NCI-H2029 (cell line): ENCODE results near the gene RGS10.
"Not testable (repeated sequence)": the region's sequence is repeated elsewhere in the genome, so short reads cannot be mapped to it uniquely, and the experiment has no call there.

Experiments used
- DNase-seq: peaks from one replicate; lab custom pipeline; 2025; lab: John Stamatoyannopoulos, UW

The RGS10 gene

DNA sequence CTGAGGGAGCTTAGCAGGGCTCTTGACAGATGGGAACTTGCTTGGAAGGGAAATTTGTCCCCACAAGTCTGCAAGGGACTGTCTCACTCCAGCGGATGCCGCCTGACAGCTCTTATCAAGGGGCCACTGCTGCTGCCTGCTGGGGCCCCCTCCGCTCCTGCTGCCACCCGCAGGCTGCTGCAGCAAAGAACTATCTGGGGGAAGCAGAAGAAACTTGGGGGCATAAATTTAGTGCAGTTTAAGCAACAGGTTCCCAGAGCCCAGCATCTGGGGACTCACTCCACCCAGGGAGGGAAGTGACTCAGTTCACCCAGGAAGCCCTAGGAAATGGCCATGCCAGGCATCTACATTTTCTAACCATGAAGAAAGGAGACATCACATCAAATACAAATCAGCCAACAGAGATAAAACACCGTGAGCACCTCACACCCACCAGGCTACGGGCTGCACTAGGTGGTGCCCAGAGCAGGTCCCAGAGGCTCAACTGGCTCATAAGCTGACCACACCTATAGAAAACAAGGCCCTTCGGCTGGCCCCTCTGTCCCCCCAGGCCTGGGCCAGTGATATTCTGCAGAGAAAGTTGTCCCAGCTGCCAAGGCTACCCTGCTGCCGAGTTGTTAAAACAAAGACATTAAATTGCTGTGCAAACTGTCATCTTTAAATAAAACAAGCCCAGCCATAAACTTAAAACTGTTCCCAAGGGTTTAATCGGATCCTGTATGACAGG lies 3.7 kb downstream of the RGS10 start:
- no peak for DNase-seq

DNA sequence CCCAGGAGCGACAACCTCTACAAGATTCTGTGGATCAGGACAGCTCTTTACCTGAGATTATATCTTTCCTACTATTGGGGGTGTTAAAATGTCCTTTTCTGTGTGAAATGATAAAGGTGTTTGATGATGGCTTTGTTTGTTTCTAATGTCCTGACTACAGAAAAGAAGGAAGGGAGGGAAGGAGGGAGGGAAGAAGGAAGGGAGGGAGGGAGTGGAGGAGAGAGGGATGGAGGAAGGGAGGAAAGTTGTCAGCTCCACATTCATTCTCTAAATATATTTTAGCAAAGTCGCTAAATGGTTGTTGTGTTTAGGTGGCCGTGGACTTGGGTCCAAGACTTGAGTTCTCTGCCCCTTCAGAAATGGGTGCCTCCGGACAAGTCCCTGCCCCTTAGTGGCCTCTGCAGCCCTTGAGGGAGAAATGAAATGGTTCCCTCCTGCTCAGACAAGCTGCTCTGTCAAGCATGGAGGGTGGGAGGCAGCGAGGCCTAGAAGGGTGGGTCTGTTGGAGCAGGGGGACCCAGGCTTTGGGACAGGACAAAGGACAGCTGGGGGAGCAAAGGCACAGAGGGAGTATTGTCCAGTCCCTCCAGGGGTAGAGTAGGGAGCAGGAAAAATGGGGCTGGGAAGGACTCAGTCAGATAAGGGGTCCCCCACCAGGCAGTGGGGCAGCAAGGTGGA lies 4.4 kb downstream of the RGS10 start:
- DNase-seq: no peak

DNA sequence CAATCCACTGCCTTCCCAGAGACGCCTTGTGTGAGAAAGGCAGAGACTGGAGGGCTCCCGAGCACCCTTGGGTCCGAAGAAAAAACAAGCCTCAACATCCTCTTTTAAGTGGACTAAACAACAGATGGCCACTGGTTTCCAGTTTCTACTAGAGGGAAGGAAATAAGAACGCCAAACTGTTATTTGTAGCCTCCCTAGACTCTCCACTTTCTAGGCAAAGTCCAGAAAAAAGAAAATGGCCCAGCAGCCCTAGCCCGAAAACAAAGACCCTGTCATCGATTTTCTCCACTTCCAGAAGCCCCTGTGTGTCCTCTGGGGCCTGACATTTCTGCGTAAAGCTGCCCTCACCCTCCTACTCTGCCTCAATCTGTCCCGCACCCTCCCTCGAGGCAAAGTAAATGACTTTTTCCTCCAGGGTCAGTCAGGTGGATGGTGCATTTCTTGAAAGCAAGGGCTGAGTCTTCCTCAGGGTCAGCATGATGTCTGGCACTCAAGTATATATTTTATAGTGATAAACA lies 6.0 kb downstream of the RGS10 start:
- DNase-seq: no peak

DNA sequence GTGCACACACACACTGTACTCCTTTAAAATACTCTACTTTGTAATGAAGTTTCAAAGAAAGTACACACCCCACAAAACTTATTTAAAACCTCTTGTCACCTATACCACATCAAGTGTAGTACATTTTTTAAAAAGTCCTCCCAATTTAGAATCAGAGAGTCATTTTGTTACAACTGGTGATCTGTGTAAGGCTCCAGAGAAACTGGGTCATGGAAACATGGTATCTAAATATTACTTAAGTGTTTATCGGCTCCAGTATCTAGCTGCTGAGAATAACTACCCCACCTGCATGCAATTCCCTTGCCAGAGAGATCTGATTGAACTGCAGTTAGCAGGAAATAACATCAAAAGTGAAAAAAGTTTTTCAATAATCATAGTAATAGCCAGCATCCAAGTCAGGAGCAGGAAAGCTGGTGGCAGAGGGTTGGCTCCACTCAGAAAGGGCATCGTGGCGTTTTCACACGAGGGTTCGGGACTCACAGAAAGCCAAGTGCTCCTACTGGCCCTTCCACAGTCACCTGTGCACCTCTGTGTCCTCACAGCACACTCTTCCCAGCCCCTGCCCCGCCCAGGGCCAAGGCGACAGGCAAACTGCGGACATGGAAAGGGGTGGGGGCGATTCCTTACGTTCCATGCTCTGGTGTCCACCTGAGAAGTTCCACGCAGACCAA lies 6.5 kb downstream of the RGS10 start:
- no peak for DNase-seq

DNA sequence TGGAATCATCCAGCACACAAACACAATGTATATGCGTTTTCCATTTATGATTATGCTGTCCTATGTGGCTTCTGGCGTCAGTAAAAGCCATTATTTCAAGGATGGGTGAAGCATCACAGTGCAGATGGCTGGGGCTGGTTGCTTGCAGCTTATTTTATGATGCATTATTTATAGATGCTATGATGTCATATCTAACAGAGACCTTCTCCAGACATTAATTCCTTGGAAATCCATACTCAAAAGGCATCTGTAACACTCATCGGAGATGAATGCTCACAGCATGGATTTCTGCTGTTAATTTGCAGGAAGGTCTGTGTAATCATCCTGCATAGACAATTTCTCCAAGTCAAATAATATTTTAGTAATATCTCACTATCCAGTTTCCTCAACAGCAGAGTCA lies 7.2 kb downstream of the RGS10 start:
- no peak for DNase-seq

DNA sequence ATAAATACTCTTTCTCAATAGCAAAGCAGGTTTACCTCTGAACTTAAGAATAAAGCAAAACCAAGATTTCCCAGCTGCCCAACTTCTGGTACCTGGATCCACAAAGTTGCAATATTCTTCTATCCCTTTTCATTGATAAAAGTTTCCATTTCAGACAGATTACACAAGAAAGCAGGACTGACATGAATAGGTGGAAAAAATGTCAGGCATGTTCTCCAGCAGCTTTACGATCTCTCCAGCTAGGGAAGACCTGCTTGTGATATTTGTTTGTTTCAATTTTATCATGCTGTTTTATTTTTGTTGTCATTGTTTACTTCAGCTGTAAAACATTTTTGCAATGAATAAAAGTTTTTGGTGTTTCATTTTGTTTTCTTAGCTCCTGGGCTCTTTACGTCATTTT lies 9.0 kb downstream of the RGS10 start:
- no peak for DNase-seq

DNA sequence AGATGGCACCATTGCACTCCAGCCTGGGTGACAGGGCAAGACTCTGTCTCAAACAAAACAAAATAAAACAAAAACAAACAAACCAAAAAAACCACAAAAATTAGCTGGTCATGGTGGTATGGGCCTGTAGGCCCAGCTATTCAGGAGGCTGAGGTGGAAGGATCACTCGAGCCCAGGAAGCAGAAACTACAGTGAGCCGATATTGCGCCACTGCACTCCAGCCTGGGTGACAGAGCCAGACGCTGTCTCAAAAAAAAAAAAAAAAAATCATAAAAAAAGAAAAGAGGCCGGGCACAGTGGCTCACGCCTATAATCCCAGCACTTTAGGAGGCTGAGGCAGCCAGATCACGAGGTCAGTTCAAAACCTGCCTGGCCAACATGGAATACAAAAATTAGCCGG lies 9.7 kb downstream of the RGS10 start:
- not testable (repeated sequence) for DNase-seq

DNA sequence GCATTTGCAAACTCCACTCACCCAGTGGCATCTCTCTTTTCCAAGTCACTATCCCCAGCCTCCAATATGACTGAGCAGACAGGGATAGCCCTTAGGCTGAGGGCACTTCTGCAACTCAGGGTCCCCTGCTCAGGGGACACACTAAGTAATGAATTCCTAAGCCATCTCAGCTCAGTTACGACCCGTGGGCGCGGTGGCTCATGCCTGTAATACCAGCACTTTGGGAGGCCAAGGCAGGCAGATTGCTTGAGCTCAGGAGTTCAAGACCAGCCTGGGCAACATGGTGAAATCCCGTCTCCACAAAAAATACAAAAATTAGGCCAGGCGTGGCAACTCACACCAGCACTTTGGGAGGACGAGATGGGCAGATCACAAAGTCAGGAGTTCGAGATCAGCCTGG lies 10.3 kb downstream of the RGS10 start:
- DNase-seq: not testable (repeated sequence)

DNA sequence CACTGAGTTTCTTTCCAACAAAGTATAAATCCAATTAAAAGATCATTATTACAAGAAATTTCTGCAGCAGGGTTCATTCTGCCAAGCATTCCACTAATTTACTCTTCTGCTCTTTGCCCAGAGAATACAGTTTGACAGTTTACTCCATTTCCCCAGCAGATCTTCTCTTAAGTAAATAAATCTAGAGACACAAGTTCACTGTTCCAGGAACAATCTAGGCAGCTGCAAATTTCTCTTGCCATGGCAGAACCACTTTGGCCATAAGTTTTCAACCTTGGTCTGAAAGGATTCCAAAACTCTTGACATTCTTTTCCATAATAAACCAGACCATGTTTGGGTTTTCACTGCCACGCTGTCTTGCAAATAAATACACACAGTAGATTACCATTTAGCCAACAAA lies 11.5 kb downstream of the RGS10 start:
- no peak for DNase-seq

DNA sequence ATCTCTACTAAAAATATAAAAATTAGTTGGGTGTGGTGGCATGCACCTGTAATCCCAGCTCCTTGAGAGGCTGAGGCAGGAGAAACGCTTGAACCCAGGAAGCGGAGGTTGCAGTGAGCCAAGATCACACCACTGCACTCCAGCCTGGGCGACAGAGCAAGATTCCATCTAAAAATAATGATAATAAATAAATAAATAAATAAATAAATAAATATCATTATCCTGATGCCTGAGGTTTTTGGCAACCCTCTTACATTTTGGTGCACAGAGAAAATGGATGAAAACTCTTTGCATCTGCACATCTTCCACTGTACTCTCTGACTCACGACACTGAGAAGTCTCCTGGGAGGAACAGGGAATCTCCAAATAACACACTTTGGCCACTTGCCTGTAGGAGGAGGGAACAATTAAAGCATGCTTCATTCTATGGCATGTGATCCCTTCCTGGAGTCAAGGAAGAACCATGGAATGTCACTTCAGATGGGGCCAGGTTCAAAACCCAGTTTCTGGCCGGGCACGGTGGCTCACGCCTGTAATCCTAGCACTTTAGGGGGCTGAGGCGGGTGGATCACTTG lies 13.8 kb downstream of the RGS10 start:
- DNase-seq: not testable (repeated sequence)

DNA sequence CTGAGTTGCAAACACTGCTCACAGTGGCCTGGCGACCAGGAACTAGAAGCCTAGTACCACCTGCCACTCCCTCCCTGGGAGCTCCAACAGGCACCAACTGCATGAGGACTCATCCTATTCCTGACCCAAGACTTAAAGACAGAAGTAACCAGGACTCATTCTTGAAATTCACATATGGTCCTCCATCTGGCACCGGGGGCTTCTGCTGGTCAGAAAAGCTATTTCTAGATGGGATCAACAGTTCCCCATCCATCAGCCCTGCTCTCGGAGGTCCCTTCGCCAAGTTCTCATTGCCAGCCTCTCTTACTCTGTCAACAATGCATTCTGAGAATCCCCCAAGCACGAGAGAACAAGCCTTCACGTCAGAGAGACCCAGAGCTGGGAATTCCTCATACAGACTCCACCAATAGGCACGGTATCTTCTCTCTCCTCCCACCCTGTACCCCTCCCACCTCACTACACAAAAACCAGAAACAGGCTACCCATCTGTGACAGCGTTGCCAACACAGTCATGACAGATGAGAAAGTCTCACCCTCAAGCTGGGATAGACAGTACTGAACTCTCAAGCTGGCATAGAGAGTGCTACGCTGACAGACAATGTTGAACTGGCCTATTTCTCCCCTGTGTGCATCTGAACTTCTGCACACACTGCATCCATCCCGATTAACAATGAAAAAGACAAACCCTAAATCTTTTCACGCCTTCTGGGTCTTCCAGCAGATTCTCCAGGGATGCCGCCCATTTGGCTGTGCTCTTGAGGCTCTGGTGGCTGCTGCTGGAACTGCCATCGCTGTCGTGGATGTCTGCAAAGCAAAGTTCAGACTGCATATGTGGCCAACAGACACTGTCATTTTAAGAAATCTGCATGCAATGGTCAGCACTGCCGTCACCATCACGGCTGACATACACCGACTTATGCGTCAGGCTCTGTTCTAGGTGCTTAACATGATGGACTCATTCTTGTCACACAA lies 15.6 kb downstream of the RGS10 start:
- DNase-seq: no peak

DNA sequence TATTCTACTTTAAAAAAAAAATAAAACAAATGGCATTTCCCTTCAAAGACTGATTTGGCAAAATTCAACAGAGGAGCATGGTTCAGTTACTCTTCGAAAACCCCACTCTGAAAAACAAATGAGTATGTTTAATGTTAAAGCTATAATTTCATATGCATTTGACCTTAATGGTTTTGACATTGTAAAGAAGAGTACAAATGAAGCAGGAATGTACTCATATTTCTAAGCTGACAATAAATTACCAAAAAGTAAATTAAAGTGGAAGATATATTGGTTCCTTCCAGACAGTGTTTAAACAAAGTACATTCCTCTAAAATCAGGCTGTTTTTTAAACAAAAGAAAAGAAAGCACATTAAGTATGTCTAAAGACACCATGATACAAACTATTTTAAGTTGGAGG lies 16.4 kb downstream of the RGS10 start:
- no peak for DNase-seq

DNA sequence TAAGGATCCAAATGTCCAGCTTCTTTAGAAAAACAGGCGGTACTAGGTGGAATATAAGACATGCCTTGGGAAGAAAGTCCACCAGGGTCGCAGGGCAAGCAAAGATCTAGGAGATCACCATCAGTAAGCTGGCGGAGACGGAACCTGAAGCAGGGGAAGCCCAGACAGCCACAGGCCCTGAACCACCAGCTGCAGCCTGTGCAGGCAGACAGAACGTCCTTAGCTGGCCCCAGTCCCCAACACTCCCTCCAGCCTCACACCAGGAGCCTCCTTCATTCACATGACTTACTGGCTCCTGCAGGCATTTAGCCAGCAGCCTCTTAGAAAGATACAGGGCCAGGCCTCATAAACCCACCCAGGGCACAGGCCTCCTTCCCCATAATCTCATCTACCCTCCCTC lies 17.4 kb downstream of the RGS10 start:
- no peak for DNase-seq

DNA sequence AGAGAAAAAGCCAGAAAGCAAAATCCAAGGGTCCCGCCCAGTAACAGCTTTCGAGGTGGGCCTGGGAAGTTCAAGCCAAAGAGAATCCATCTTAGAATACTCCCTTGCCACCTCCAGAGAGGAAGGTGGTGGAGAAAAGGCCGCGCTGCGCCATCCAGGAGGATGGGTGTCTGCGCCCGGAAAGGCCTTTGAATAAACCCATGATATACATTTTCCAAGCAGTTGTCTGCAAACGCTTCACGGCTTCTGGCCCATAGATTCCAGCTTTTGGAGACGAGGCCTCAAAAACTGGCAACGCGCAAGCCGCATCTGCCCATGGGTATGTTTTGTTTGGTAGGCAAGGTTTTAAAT lies 17.8 kb downstream of the RGS10 start:
- DNase-seq: no peak

DNA sequence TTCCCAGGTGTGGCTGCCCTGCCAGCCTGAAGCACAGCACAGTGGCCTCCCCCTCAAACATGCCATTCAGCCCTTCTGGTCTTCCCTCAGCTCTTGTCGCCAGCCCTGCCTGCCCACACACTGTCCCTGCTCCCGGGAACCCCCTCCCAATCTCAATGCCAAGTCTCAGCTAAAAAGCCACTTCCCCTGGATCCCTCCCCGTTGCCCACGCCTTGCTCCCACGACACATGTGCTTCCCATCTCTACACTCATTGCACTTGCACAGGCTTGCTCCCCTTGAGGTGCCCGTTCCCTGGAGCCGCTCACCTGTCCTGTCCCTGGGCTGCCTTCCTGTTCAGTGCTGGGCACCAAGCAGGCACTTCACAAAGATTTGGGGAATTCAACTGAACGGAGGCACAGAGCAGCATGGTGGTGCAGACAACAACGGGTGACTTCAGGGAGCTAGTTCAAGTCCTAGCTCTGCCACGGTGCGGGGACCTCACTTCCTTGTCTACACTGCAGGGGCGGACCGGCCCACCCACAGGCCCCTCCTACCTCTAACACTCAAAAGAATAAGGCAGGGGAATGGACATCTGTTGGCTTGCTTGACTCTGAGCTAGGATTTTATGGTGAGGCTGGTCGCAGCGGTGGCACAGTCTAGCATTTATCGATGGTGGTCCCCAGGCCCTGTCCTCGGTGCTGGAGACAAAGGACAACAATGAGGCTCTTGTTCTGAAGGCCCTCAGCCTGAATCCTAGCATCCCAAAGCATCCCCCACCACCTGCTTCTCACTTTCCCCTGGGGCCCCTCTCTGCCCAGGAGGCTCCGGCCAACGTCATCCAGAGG lies 18.4 kb downstream of the RGS10 start:
- no peak for DNase-seq

DNA sequence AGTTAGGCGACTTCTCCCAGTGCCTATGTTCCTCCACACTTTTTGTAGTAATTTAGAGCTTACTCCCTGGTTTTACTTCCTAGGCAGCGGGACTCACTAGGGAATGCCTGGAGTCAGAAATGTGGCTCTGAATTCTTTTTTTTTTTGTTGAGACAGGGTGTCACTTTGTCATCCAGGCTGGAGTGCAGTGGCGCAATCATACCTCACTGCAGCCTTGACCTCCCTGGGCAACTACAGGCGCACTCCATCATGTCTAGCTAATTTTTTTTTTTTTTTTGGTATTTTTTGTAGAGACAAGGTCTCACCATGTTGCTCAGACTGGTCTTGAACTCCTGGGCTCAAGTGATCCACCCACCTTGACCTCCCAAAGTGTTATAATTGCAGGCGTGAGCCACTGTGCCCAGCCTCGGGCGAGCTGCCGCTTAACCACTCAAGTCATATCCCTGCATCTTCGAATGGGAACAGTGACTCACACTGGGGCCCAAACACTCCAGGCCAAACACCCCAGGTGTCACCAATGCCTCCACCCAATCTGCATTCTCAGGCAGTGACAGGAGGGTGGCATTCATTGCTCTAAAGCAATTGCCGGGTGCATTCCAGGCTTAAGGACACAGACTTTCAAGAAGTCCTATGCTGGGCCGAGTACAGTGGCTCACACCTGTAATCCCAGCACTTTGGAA lies 19.6 kb downstream of the RGS10 start:
- no peak for DNase-seq

DNA sequence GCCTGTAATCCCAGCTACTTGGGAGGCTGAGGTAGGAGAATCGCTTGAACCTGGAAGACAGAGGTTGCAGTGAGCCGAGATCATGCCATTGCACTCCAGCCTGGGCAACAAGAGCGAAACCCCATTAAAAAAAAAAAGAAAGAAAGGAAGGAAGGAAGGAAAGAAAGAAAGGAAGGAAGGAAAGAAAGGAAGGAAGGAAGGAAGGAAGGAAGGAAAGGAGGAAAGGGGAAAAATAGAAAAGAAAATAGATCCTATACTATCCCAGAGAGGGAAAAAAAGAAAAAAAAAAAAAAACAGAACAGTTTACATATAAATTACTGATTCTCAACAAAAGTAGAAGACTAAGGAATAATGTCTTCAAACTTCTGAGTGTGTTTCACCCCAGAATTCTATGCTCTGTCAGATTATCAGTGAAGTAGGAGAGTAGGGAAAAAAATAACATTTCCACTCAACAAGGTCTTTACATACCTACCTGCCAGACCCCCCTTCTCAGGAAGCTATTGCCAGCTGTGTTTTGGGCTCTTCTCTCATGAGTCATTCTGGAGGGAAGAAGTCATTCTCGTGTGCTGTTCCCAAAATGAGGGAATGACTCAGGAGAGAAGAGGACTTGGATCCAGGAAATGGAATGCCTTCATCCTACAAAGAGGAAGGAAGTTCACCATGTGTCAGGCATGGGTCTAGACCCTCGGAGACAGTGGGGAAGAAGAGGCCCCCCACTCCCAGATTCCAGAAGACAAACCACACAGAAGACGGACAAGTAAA lies 20.9 kb downstream of the RGS10 start:
- no peak for DNase-seq

DNA sequence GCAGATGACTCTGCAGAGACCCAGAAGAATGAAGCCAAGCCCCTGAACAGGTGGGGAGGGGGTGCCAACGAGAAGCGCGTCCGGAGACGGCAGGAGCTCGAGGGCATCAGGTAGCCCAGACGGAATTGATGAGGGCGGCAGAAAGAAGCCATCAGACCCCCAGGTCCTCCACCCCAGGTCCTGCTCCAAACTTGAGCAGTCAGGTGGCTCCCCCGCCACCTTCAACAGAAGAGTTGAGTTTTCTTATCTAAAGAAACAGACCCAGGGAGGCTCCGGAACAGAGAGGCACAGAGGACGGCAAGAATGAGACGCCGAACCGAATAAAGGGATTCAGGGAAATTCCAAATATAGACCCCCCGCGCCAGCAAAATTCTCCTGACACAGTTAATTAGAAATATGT lies 22.2 kb downstream of the RGS10 start:
- DNase-seq: no peak

DNA sequence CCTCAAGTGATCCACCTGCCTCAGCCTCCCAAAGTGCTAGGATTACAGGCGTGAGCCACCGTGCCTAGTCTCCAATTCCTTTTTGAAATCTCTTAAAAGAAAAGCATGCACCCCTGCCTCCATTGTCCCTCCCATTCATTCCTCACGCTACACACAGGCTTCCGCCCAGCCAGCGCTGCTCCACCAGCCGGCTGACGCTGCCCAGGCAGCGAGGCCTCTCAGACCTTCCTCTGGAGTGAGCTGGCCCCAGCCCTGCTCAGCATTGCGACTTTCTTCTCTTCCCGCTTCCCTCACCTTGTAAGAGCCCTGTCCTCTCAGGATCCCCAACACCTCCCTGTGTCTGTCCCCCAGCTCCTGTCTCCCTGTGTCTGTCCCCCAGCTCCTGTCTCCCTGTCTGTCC lies 23.6 kb downstream of the RGS10 start:
- DNase-seq: no peak
